NCI-H1105 treated with DMSO at 0.1 percent for 48 hours (cell line): ENCODE measurements around the gene DUS1L.

Experiments used
- DNase-seq: peaks from one replicate; lab custom pipeline; 2025; lab: John Stamatoyannopoulos, UW

Gene DUS1L

GRCh38 chr17:82055023-82055964 lies 10.3 kb downstream of the DUS1L start:
- DNase-seq = no peak

DNA sequence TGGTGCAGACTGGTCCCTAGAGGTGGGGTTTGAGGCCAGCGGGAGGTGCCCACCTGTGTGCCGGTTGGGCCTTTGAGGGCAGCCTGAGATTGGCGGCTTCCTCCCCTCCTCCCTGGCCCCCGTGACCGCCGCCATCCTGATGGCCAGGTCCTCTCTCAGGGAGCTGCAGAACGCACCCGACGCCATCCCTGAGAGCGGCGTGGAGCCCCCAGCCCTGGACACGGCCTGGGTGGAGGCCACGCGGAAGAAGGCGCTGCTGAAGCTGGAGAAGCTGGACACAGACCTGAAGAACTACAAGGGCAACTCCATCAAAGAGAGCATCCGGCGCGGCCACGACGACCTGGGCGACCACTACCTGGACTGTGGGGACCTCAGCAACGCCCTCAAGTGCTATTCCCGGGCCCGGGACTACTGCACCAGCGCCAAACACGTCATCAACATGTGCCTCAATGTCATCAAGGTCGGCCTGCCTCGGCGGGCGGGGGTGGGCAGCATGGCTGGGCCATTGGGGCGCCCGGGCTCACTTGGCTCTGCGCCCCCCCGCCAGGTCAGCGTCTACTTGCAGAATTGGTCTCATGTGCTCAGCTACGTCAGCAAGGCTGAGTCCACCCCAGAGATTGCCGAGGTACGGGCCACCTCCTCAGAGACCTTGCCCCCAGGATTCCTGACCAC lies 11.1 kb downstream of the DUS1L start:
- no peak for DNase-seq

GRCh38 chr17:82053556-82054263 lies 11.9 kb downstream of the DUS1L start:
- no peak for DNase-seq

- no peak for DNase-seq
These were observed 12.5 kb downstream of the DUS1L start for GRCh38 chr17:82053130-82053529.

DNA sequence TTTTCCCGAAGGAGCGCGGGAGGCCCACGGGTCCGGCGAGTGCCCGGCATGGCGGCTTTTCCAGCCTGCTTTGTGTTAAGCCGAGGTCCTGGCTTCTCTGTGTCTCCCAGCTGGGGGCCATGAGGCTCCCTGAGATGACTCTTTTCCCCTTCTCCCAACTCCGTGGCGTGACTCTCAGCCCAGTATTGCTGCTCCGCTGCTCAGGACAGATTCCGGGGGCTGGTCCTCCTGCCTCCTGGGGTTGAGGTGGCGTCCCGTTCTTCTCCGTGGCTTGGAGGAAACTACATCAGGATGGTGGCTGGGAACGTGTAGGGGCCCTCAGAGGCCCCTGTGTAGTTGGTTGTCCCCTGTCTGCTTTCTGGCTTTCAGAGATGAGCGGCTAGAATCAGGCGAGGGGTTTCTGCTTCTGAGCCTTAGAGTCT lies 13.0 kb downstream of the DUS1L start:
- no peak for DNase-seq

GRCh38 chr17:82051776-82052637 lies 13.6 kb downstream of the DUS1L start, which contains the start of the genes GPS1 and RFNG:
Gene GPS1, plus strand, starts transcription at chr17:82051898. Its CDS starts 34 bp downstream, at chr17:82051932.
Gene RFNG, minus strand, starts transcription at chr17:82051811. Its CDS starts 45 bp downstream, at chr17:82051766.
- peak; percentile 51 for DNase-seq

- no peak for DNase-seq
These were observed 14.6 kb downstream of the DUS1L start for GRCh38 chr17:82050761-82051641.

DNA sequence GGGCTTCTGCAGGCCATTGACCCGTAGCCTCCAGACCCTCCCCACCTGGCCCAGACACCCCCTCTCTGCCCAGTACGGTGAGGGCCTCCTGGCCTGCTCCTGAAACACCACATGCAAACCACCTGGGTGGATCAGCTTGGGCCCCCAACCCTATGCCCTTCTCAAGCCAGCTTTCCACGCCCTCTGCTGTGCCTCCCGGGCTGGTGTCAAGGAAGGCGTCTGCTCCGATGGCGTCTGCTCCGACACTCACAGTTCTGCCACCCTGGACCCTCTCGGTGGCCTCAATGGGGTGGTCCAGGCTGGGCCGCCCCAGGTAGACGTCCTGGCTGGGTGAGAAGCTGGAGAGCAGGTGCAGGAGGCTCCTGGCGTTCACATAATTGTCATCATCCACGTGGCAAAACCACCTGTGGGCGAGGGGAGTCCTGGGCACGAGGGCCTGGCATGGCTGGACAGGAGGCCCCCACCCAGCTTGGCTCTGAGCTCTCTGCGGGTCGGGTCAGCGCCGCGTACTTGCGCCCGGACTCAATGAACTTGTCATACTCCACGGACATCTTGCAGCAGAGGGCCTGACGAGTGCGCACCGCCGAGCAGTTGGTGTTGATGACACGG lies 15.3 kb downstream of the DUS1L start:
- DNase-seq = no peak

- no peak for DNase-seq
These were observed 16.1 kb downstream of the DUS1L start for GRCh38 chr17:82049521-82049971.

- DNase-seq = no peak
These were observed 16.5 kb downstream of the DUS1L start for GRCh38 chr17:82049106-82049505.

DNA sequence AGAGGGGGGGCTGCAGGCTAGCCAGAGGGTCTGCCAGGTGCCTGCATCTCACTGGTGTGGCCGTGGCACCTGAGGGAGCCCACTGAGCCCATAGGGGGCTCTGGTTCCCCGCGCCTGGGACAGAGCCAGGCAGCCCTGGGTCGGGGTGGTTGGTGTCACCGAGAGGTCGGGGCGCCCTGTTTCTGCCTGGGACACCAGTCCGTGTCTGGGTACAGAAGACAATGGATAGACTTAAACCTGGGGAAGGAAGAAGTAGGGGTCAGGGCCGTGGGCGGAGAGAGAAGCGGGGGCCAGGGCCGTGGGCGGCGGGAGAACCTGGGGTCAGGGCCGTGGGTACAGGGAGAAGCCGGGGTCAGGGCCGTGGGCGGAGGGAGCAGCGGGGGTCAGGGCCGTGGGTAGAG lies 17.0 kb downstream of the DUS1L start:
- no peak for DNase-seq

- DNase-seq = no peak
These were observed 17.6 kb downstream of the DUS1L start for GRCh38 chr17:82047914-82048570.

DNA sequence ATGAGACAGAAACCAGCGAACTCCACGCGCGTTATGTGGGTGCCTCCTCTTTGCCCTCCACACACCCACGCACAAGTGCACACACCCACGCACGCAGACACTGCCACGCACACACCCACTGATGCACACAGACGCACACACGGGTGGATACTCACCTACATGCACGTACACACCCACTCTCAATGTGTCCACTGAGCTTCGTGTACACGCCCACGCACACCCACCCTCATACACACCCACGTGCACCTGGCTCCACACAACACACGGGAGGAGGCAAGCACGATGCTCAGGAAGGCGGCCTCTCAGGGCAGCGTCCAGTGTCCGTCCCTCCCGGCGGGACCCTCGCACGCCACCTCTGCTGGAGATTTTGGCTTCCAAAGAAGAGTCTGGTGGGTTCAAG lies 18.2 kb downstream of the DUS1L start:
- DNase-seq = no peak

- DNase-seq = no peak
These were observed 18.7 kb downstream of the DUS1L start for GRCh38 chr17:82046903-82047302.

DNA sequence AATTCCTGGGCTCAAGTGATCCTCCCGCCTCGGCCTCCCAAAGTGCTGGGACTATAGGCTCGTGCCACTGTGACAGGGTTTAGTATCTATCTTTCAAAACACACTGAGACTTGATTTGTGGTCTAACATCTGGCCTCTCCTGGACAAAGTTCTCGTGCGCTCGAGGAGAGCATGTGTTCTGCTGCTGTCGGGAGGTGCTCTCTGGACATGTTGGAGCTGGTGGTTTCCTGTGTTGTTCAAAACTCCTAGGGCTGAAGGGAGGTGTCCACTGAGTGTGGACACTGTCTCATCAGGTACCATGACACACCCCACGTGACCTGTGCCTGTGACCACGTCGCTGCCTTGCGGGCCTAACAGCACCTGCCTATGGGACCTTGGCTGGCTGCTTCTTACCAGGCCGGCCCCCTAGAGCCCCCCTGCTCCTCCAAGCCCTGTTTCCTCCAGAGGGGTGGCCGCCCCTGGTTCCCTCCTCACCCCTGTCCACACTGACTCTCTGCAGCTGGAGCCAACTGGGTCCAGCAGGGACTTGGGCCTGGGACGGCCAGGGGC lies 19.6 kb downstream of the DUS1L start:
- no peak for DNase-seq

DNA sequence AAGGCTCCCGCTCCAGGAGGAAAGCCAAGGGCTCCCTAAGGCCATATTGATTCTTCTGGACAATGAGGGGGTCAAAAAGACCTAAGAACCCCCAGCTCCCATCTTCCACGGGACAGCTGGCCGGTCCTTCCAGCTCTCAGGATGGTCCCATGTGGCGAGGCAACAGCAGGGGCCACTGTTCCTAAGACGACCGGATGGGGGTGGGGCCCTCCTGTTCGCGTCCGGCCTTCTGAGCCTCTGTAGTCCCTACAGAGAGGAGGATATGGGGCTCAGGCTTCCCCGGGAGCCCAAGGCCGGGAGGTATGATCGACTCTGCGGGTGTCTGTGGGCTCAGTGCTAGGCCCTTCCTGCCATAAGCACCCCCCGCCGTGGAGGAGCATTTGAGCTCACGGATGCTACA lies 22.1 kb downstream of the DUS1L start:
- DNase-seq = no peak

DNA sequence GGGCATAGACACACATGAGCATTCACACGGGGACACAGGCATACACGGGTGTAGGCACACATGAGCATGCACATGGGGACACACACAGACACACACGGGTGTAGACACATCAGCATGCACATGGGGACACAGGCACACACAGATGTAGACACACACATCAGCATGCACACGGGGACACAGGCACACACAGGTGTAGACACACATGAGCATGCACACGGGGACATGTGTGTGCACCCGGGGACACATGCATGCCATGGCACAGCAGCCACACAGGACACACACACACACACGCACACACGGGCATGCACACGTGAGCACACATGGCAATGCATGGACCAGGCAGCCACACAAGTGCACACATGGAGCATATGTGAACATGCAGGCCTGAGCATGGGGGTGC lies 23.0 kb downstream of the DUS1L start:
- no peak for DNase-seq

GRCh38 chr17:82041144-82041814 lies 24.3 kb downstream of the DUS1L start:
- DNase-seq = no peak
